ENCODE data around the gene EPB41L5.
"Not testable (repeated sequence)": the region's sequence is repeated elsewhere in the genome, so short reads cannot be mapped to it uniquely, and the experiment has no call there.

EPB41L5 gene

DNA sequence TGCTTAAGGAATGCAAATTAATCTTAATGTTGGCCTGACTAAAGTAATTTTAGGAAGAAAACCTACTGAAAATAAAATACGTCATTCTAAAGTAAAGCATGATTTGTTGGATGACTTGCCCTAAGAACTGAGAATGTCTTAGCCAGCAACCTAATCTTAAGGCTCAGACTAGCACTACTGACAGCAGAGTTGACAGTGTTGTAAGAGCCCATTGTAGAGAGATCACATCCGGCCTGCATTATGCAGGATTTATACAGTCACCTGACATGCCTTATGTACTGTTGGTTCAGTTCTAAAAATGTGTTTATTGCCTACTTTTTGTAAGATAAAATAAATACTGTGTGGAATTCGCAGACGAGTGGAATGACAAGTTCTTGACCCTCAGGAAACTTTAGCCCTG is 128.0 kb downstream of the EPB41L5 start:
- in situ Hi-C loops (cut with HindIII; ENCODE audit: low sequenced_read_pairs), result no loop called here

DNA sequence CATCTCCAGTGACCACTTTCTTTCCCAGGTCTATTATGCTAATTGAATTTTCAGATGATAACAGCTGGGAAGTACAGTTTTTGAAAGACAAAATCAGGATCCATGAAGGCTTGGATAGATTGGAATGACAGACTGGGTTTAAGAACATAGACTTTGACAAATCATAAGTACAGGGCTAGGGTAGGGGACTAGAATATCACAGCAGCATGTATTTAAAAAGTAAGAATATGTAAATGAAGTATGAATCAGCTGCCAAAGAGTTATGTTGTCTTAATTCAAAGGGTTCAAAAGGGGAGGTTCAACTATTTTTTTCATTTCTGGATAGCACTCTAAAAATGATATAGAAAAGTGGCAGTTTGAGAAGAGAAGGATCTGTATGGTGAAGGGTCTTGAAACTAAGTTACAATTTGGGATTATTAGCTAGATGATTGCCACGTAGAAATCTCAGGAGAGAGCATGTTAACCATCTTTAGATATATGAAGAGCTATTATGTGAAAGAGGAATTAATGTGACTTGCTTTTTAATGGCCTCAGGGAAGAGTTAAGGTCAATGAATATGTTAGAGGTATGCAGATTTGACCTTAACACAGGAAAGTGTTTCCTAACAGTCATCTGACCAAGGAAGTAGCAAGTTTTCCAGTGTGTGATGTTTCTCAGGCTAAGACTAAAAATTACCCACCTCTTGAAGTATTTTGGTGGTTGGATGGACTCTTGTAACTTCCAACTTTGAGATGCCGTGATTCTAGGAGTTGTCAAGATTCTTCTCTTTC is 128.6 kb downstream of the EPB41L5 start:
- in situ Hi-C loops (cut with HindIII; ENCODE audit: low sequenced_read_pairs), result no loop called here

DNA sequence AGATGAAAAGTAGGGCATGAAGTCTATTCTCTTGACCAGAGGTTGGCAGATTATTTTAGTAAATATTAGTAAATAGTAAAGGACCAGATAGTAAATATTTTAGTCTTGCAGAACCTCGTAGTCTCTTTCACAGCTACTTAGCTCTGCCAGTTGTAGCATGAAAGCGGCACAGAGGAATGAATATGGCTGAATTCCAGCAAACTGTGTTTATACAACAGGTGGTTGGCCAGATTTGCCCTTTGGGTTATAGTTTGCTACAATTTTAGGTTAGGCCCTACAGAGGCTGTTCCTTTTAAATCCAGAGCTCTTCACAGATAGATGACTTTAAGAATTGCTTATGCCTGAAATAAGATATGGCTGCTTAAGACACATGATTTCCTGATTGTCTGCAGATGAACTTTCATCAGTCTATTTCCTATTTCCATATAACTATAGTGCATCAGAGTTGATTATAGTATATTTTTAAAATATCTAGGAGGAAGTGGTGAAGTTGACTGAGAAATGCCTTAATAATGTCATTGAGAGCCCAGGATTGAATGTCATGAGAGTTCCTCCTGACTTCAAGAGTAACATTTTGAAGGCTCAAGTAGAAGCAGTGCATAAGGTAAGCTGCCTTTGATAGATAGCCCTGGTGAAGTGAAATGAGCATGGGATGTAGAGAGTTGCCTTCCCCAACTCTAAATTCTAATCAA is 129.8 kb downstream of the EPB41L5 start:
- in situ Hi-C loops (cut with HindIII; ENCODE audit: low sequenced_read_pairs), result no loop called here

DNA sequence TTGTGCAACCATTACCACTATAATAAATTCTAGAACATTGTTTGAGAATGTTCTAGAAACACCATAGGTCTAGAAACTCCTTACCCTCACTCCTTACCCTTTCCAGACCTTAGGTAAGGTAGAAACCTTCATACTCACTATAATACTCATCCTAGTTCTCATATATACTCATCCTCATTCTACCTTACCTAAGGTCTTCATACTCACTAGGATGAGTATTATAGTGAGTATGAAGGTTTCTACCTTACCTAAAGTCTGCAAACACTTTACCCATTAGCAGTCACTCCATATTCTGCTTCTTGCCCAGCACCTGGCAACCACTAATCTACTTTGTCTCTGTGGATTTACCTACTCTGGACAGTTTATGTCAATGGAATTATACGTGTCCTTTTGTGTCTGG is 135.4 kb downstream of the EPB41L5 start:
- in situ Hi-C loops (cut with HindIII; ENCODE audit: low sequenced_read_pairs), result no loop called here

DNA sequence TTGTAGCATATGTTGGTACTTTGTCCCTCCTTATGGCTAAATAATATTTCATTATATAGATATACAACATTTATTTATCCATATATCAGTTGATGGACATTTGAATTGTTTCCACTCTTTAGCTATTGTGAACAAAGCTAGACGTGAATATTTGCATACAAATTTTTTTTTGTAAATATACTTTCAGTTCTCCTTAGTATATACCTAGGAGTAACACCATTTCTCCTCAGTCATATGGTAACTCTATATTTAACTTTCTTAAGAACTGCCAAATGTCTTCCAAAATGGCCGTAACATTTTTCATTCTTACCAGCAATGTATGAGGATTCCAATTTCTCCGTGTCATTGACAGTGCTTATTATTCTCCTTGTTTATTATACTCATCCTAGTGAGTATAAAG is 135.8 kb downstream of the EPB41L5 start:
- in situ Hi-C loops (cut with HindIII; ENCODE audit: low sequenced_read_pairs), result no loop called here

DNA sequence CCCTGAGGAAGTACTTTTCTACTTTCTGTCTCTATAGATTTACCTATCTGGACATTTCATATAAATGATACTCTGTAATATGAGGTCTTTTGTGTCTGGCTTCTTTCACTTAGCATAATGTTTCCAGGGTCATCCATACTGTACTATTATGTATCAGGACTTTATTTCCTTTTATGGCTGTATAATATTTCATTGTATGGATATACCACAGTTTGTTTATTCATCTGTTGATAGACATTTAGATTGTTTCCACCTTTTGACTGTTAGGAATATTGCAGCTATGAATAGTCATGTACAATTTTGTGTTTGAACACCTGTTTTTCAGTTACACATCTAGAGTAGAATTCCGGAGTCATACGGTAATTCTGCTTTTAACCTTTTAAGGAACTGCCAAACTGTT is 136.5 kb downstream of the EPB41L5 start:
- in situ Hi-C loops (cut with HindIII; ENCODE audit: low sequenced_read_pairs), result no loop called here

DNA sequence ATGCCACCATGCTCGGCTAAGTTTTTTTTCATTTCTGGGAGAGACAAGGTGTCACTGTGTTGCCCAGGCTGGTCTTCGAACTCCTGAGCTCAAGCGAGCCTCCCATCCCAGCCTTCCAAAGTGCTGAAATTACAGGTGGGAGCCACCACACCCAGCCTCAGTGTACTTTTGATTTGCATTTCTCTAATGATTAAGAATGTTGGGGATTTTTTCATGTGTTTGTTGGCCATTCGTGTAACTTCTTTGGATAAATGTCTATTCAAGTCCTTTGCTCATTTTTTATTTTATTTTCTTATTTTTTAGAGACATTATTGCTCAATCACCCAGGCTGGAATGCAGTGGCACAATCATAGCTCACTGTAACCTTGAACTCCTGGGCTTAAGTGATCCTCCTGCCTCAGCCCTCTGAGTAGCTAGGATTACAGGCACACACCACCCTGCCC is 137.2 kb downstream of the EPB41L5 start:
- in situ Hi-C loops (cut with HindIII; ENCODE audit: low sequenced_read_pairs), result no loop called here

DNA sequence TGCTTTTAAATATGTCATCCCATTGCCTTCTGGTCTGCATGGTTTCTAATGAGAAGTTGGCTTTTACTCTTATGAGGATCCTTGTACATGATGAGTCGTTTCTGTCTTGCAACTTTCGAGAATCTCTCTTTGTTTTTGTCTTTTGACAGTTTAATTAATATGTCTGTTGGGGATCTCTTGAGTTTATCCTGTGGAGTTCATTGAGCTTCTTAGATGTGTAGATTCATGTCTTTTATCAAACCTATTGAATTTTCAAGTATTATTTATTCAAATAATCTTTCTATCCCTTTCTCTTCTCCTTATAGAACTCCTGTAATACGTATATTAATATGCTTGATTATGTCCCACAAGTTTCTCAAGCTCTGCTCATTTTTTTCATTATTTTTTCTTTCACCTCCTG is 142.4 kb downstream of the EPB41L5 start:
- in situ Hi-C loops (cut with HindIII; ENCODE audit: low sequenced_read_pairs), result no loop called here

DNA sequence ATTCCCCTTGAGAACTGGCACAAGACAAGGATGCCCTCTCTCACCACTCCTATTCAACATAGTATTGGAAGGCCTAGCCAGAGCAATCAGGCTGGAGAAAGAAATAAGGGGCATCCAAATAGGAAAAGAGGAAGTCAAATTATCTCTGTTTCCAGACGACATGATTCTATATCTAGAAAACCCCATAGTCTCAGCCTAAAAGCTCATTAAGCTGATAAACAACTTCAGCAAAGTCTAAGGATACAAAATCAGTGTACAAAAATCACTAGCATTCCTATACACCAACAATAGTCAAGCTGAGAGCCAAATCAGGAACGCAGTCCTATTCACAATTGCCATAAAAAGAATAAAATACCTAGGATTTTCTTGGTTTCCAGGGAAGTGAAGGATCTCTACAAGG is 145.8 kb downstream of the EPB41L5 start:
- in situ Hi-C loops (cut with HindIII; ENCODE audit: low sequenced_read_pairs), result not testable (repeated sequence)

DNA sequence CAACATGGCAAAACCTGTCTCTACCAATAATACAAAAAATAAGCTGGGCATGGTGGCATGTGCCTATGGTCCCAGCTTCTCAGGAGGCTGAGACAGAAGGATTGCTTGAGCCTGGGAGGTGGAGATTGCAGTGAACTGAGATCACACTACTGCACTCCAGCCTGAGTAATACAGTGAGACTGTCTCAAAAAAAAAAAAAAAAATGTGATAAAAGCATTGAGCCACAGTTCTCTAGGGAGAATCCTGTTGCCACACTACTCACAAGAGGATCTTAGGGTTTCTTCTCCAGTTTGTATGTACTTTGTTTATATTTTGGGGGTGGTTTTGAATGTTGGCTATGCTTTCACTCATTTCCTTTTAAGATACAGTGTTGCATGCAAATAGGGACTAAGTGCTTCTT is 148.3 kb downstream of the EPB41L5 start:
- in situ Hi-C loops (cut with HindIII; ENCODE audit: low sequenced_read_pairs), result no loop called here

DNA sequence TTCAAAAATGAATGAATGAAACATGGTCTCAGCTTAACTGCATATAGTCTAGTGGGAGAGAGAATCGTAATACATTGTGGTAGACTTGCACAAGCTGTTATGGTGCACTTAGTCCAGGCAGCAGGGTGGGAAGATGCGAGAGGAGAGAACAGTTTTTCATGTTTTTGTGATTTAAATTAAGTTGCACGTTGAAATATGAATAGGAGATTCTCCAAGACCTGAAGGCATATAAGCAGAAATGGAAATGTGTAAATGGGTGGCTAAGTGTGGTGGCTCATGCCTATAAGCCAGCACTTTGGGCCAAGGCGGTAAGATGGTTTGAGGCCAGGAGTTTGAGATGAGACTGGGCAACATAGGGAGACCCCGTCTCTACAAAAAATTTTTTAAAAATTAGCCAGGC is 149.8 kb downstream of the EPB41L5 start:
- in situ Hi-C loops (cut with HindIII; ENCODE audit: low sequenced_read_pairs), result no loop called here

DNA sequence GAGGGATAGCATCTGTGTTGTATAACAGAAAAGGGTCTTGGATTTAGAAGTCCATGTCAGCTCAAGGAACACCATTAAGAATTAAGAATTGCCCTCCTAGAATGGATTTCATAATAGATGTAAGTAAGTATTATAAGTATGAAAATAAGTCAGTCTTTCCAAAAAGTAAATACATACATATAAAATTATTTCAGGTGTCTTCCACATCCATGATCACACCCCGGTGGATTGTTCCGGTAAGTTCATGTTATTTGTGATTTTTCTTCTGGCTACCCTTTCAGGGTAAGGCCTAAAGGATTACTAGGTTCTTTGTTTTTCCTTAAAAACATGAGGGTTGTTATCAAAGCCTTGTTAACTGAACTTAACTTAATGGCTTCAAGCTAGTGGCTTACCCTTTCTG is 154.4 kb downstream of the EPB41L5 start:
- in situ Hi-C loops (cut with HindIII; ENCODE audit: low sequenced_read_pairs), result no loop called here

DNA sequence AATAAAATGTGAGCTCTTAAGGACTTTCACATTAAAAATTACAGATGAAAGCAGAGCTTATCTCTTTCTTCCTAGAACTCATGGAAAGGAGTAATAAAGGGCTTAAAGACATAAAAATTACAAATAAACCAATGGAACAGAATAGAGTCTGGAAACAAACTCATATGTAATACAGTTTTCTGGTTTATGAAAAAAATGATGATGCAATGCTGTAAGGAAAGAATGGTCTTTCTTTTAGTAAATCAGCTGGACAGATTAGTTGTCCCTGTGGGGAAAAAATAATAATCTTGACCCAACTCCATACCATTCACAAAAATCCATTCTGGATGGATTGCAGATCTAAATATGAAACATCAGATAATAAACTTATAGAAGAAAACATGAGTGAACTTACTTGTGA is 156.1 kb downstream of the EPB41L5 start:
- in situ Hi-C loops (cut with HindIII; ENCODE audit: low sequenced_read_pairs), result no loop called here

DNA sequence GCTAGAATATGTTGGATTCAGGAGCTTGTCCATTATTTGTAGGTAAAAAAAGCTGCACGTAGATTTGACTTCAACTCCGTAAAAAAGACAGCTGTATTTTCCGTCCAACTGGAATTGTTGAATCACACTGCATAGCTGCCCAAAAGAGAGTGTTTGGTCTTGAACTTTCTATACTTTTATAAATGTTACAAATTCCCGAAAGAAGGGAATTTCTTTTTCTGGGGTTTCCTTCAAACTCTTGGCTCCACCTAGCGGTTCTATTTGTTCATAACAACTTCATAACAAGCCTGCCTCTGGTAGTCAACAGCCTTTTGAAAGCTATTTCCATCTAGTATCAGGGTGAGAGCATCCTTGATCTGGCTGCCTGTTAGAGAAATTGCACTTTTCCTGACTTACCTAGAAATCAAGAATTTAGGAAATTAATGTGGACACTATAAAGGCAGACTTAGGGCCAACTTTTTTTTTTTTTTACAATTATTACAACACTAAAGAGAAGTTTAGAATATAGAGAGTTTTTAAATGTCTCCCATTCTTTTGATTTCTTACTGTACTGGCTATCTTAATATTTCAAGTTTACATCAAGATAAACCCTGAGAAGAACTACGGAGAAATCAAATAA is 162.2 kb downstream of the EPB41L5 start:
- in situ Hi-C loops (cut with HindIII; ENCODE audit: low sequenced_read_pairs), result no loop called here

DNA sequence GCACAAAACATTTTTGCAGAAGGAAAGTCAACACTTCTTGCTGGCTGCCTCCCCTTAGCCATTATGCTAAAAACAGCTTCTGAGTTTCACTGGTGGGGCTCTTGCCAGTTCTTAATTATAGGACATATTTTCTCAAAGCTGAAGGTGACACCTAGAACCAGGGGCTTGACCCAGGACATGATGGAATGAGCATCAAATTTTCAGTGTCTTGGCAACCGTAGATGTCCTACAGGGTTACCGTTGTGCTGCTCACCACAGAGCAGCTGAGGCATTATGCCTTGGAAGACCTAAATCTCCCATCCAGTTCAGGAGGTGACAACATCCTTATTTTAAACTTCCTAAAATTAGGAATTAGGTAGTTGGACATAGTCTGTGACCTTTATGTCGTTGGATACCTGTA is 163.6 kb downstream of the EPB41L5 start:
- in situ Hi-C loops (cut with HindIII; ENCODE audit: low sequenced_read_pairs), result no loop called here

DNA sequence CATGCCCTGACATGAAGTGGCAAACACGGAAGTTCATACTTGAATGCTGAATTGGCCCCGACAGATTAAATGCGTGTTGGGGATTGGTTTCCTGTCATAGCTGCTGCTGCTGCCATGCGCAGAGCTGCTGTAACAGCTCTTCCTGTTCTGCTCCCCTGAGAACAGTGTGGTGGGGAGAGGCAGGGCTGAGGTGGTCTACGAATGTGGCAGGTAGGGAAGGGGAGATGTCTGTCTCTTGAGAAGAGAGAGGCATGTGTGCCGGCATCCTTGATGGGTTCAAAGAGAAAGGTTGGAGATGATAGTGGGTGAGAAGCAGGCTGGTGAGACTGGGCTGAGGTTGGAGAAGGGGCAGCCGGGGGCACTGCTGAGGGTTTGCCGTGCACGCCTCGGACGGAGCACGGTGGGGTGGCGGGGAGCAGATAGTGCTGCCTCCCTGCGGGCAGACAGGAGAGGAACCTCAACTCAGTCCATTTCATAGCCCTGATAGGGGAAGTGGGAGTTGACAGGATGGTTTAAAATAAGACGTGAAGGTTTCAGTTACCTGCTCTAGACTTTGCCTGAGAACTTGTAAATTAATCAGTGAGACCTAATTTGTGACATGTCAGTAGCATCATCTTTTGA is 164.2 kb downstream of the EPB41L5 start:
- in situ Hi-C loops (cut with HindIII; ENCODE audit: low sequenced_read_pairs), result no loop called here

DNA sequence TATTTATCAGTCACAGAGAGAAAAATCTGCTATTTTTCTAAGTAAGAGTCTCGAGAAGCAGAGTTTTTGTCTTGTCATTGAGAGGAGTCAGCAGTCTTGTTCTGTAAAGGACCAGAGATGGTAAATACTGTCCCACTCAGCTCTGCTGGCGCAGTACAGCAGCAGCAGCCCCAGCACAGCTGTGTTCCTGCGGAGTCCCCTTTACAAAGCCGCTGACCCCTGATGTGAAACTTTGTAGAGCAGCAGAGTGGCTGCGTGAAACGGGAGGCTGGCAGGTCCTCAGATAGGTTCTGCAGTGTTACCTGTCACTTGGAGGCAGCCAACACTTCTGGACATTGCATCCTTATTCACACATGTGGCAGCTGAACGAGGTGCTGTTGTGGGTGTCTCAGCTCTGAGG is 165.1 kb downstream of the EPB41L5 start:
- in situ Hi-C loops (cut with HindIII; ENCODE audit: low sequenced_read_pairs), result no loop called here

DNA sequence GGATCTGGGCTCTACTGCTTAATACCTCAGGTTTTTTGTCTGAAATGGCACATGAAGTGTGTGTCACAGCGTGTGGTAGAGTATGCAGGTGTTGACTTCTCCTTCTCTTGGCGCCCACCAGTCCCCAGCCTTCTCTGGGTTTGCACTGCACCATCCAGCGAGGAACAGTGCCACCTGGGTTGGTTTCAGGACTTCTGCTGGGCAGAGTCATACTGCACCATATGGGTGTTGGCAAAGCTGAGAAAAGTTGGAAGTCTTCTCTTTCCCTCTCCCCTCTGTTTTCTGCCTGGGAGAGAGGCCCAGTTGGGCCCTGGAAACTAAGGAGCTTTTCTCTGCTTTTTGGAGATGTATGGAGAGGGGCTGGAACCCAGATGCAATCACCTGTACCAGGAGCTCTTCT is 166.5 kb downstream of the EPB41L5 start:
- in situ Hi-C loops (cut with HindIII; ENCODE audit: low sequenced_read_pairs), result no loop called here

DNA sequence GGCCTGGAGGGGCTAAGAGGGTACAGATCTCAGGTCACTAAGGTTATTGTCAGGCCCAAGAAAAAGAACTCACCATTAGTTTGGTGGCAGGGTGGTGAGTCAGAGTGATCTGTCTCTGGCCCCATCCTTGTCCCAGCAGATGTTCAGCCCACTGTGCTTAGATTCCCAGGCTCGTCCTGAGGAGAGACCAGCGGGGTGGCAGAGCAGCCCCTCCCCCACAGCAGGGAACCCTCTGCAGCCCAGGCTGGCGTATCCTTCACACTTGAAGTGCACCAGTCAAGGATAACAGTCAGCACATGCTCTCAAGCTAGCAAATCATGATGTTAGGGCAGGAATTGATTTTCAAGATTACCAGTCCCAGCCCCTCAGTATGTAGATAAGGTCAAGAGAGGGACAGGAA is 167.2 kb downstream of the EPB41L5 start:
- in situ Hi-C loops (cut with HindIII; ENCODE audit: low sequenced_read_pairs), result no loop called here

DNA sequence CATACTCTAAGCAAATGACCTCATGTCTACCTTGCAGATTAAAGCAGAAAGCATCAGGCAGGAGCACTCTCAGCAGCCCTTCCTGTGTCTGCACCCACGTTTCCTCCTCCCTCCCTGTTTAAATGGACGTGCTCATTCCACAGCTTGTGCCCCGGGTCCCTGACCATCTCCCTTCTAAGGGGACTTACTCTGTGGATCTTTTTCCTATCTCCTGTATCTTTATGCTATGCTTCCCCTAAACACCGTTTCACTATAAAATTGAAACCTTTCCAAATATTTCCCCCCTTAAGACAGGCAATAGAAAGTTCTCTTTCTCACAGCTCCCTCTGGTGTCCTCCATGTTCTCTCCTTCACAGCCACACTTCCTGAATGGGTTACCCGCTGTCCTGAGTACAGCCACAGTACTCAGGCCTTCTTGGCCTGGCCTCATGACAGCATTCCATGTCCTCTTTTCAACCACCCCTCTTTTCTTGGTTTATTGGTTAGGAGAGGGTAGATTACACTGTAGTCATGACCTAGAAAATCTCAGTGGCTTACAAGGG is 169.2 kb downstream of the EPB41L5 start:
- in situ Hi-C loops (cut with HindIII; ENCODE audit: low sequenced_read_pairs), result no loop called here

DNA sequence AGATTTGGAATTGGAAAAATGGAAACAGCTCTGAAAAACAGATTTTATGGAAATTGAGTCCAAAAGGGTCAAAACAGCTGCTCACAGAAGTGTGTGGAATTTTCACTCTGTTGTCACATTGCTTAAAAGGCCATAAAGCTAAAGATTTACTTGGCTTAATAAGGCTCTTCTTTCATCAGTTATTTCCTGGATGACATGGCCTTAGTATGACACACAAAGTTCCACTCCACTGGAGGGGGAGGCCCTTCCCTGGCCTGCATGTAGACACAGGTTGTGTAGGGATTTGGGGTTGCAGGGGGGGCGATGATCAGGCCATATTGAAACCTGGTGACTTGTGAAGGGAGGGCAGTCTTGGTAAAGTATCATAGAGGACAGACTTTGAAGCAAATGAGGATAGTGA is 176.3 kb downstream of the EPB41L5 start:
- in situ Hi-C loops (cut with HindIII; ENCODE audit: low sequenced_read_pairs), result no loop called here

All from DLD1 (cell line).